ENCODE data around the gene ERP27. TPM values are rescaled to one million over a fixed set of nuclear protein-coding genes. Genes with fewer than 3 reads are reported as not detected.

The ERP27 gene
- total RNA-seq, 1 donor from 2014 or later, result 9.7 TPM

GRCh38 chr12:14930299-14930698 lies 8.0 kb downstream of the ERP27 start:
- Histone ChIP-seq H3K9me3 (no peaks in the 10 kb centered on the region), H3K27ac (no peak overlapping the region), H3K27me3 (no peaks in the 10 kb centered on the region), H3K36me3 (no peaks in the 10 kb centered on the region), H3K4me1 (peaks cover 19% of the 10 kb centered on the region), H3K4me3 (no peak overlapping the region)
- intact Hi-C loops (cut with DNase I), result no loop called here
- TF ChIP-seq CTCF (IDR thresholded peaks at IDR 0.05), result peak; percentile 21
- DNase-seq (no peak), ATAC-seq (peak; percentile 61)

DNA sequence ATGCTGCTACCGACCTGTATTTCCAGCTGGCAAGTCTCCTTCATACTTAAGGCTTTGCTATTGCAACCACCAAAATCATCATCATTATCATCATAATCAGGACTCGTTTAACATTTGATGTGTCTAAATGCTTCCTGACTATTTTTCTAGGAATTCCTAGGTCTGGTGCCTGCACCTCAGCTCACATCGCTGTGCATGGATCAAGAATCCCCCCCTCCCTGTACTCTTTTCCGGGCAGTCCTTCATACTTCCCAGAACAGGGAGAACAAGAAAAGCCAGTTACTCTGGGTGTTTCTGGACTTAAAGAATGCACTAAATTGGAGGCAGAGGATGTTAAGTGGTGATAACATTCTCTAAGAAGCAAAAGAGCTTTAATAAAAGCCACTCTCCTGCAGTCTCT lies 9.4 kb downstream of the ERP27 start:
- peak overlapping the region; percentile 34 for H3K4me3 ChIP-seq
- DNase-seq, result no peak
- peak; percentile 95 for ATAC-seq

GRCh38 chr12:14927267-14927666 lies 11.1 kb downstream of the ERP27 start:
- Histone ChIP-seq H3K4me1 (peaks cover 19% of the 10 kb centered on the region), H3K4me3 (no peak overlapping the region), H3K27ac (no peak overlapping the region), H3K27me3 (no peaks in the 10 kb centered on the region), H3K9me3 (peaks cover 4% of the 10 kb centered on the region), H3K36me3 (no peaks in the 10 kb centered on the region)
- intact Hi-C loops (cut with DNase I), result no loop called here
- DNase-seq (no peak), ATAC-seq (no peak)
- no peak for TF ChIP-seq CTCF (IDR thresholded peaks at IDR 0.05)

More for the DNA sequence above, 9.4 kb downstream of the ERP27 start:
- Histone ChIP-seq H3K27me3 (no peaks in the 10 kb centered on the region), H3K27ac (peak overlapping the region; percentile 58), H3K4me1 (peaks cover 19% of the 10 kb centered on the region), H3K9me3 (no peaks in the 10 kb centered on the region), H3K36me3 (no peaks in the 10 kb centered on the region)
- no peak for TF ChIP-seq CTCF (IDR thresholded peaks at IDR 0.05)
- intact Hi-C loops (cut with DNase I), result no loop called here

DNA sequence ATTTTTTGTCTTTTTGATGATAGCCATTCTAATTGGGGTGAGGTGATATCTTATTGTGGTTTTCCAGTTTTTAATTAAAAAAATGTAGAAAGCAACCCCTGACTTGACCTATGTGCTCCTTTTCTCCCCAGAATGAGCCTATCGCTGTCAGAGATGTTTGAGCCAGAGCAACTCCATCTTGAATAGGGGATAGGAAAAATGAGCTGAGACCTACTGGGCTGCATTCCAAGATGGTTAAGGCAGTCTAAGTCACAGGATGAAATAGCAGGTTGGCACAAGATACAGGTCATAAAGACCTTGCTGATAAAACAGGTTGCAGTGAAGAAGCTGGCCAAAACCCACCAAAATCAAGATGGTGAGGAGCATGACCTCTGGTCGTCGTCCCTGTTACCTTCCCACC lies 13.8 kb downstream of the ERP27 start:
- TF ChIP-seq CTCF (IDR thresholded peaks at IDR 0.05), result no peak
- ATAC-seq (no peak), DNase-seq (no peak)
- intact Hi-C loops (cut with DNase I), result no loop called here
- Histone ChIP-seq H3K4me3 (no peak overlapping the region), H3K9me3 (peaks cover 7% of the 10 kb centered on the region), H3K4me1 (peaks cover 8% of the 10 kb centered on the region), H3K27me3 (no peaks in the 10 kb centered on the region), H3K36me3 (no peaks in the 10 kb centered on the region), H3K27ac (no peak overlapping the region)

DNA sequence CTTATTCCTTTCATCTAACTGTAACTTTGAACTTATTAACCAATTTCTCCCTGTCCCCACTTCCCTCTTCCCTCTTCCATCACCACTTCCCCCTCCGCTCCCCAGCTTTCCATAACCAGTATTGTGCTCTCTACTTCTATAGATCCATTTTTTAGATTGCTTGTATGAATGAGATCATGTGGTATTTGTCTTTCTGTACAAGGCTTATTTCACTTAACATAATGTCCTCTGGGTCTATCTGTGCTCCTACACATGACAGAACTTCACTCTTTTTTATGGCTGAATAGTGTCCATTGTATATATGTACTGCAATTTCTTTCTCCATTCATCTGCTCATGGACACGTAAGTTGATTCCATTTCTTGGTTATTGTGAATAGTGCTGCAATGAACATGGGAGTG lies 14.4 kb downstream of the ERP27 start:
- Histone ChIP-seq H3K4me3 (no peak overlapping the region), H3K4me1 (peaks cover 3% of the 10 kb centered on the region), H3K9me3 (peaks cover 7% of the 10 kb centered on the region), H3K27me3 (no peaks in the 10 kb centered on the region), H3K36me3 (no peaks in the 10 kb centered on the region), H3K27ac (no peak overlapping the region)
- ATAC-seq (no peak), DNase-seq (no peak)
- no peak for TF ChIP-seq CTCF (IDR thresholded peaks at IDR 0.05)
- intact Hi-C loops (cut with DNase I), result no loop called here

DNA sequence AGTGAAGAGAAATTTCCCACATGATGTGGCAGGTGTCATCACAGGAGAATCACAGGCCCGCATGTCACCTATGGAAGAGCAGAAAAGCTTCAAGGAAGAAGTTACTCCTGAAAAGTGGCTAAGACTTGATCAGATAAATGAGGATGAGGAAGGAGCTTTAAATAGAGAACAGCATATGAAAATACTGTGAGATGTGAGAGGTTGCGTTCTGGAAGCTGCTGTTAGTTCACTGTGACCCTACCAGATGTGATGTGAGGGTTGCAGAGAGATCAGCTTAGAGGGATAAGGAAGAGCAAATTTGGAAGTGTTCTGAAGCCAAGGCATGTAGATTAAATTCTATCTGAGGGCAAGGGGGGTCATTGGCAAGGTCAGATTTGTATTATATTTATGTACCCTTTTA lies 17.1 kb downstream of the ERP27 start:
- no peak overlapping the region for H3K27ac ChIP-seq
- no peaks in the 10 kb centered on the region for H3K27me3 ChIP-seq
- H3K9me3 ChIP-seq, result peaks cover 7% of the 10 kb centered on the region
- intact Hi-C loops (cut with DNase I), result no loop called here
- no peak overlapping the region for H3K4me3 ChIP-seq
- DNase-seq, result no peak
- H3K4me1 ChIP-seq, result no peaks in the 10 kb centered on the region
- no peak for TF ChIP-seq CTCF (IDR thresholded peaks at IDR 0.05)
- H3K36me3 ChIP-seq, result peaks cover 7% of the 10 kb centered on the region
- ATAC-seq, result no peak
